ENCODE measurements around the gene MANEA. TPM values are rescaled to one million over a fixed set of nuclear protein-coding genes. Genes with fewer than 3 reads are reported as not detected.

MANEA gene
- total and polyA plus RNA-seq, 2 of the 8 experiments (the other 6 are each of a cell fraction or from before 2014, with no cell fraction given): 2.8 to 10.4 TPM

DNA sequence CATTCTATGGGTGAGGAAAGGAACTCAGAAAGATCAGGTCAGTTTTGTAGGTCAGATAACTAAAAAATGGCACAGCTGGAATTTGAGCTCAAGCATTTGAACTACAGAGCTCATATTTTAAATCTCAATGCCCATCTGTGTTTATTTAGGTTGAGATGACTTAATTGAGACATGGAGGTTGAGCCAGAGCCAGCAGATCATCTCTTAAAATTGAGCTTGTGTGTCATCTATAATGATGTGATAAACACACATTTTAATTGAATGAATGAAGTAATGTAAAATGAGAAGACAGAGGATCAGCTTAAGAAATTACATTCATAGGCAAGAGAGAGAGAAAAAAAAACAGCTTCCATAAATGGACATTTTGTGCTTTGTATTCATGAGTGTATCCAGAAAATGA lies 3.7 kb downstream of the MANEA start:
- Histone ChIP-seq H4K8ac (ENCODE audit: extremely low read depth, insufficient read depth, low read length) (no peak overlapping the region), H2BK12ac (ENCODE audit: low read depth, low read length) (no peak overlapping the region), H3K4me2 (ENCODE audit: insufficient read depth in 1 of 2, low read depth in 2 of 2, low read length in 2 of 2) (no peak overlapping the region), H3K4ac (replicated peaks; ENCODE audit: insufficient read length, low read depth, low read length) (no peak overlapping the region), H2BK5ac (ENCODE audit: low read depth, low read length) (no peak overlapping the region), H4K20me1 (replicated peaks in 1 of 2; ENCODE audit: control insufficient read depth in 1 of 2, insufficient read depth in 2 of 2, low read length in 2 of 2) (no peaks in the 10 kb centered on the region), H3K23me2 (ENCODE audit: low read depth, low read length) (peaks cover 5% of the 10 kb centered on the region), H2AK5ac (ENCODE audit: low read depth, low read length) (no peak overlapping the region), H3K9me3 (ENCODE audit: insufficient read depth in 2 of 2, low read depth in 1 of 2, low read length in 1 of 2) (peaks cover 4 to 10% of the 10 kb centered on the region in 2 experiments; a peak in 3 of 4 replicates), H3K23ac (ENCODE audit: insufficient read length) (no peak overlapping the region), H4K91ac (replicated peaks; ENCODE audit: insufficient read length, low read length) (no peak overlapping the region), H3K4me1 (replicated peaks in 1 of 4; ENCODE audit: control insufficient read depth in 3 of 4, insufficient read depth in 4 of 4, low read length in 3 of 4) (no peaks in the 10 kb centered on the region; a peak in 1 of 7 replicates), H4K5ac (ENCODE audit: insufficient read length, low read depth, low read length) (no peak overlapping the region), H2AFZ (ENCODE audit: low read length) (no peak overlapping the region), H2BK20ac (ENCODE audit: low read length) (no peak overlapping the region), H3K27ac (ENCODE audit: low read depth, low read length) (no peak overlapping the region), H2BK120ac (replicated peaks; ENCODE audit: low read depth, low read length) (no peak overlapping the region), H3K56ac (replicated peaks; ENCODE audit: insufficient read length, low read depth, low read length) (no peak overlapping the region), H3K18ac (ENCODE audit: extremely low read depth, low read length) (no peak overlapping the region), H3K27me3 (replicated peaks in 1 of 4; ENCODE audit: control insufficient read depth in 3 of 4, extremely low read depth in 1 of 4, insufficient read depth in 3 of 4, low read length in 3 of 4) (no peaks in the 10 kb centered on the region), H3K9ac (replicated peaks in 1 of 4; ENCODE audit: extremely low read depth in 1 of 4, low read depth in 3 of 4, low read length in 3 of 4) (no peak overlapping the region), H3K79me2 (ENCODE audit: control insufficient read depth in 1 of 2, insufficient read depth in 2 of 2, low read length in 2 of 2) (peaks cover 0 to 27% of the 10 kb centered on the region in 2 experiments; a peak in 2 of 4 replicates), H3K4me3 (ENCODE audit: extremely low read depth in 1 of 4, insufficient read depth in 2 of 4, low read depth in 3 of 4, low read length in 4 of 4) (no peak overlapping the region), H3K79me1 (ENCODE audit: low read depth, low read length) (no peaks in the 10 kb centered on the region; the same call in 1 of the 2 replicates), H3K36me3 (ENCODE audit: control insufficient read depth in 2 of 4, insufficient read depth in 4 of 4, low read length in 3 of 4) (peaks cover 0 to 3% (median 0%) of the 10 kb centered on the region in 4 experiments; a peak in 2 of 8 replicates), H3K14ac (ENCODE audit: insufficient read length) (no peak overlapping the region), H2BK15ac (ENCODE audit: low read length) (no peak overlapping the region)
- CTCF ChIA-PET (ENCODE audit: partially characterized antibody): interaction anchor here (0.6 to 1.0 kb wide), 3 partner anchors 100 to 1018 kb away, joined by 3 read pairs; no protein-coding TSS in a partner anchor
- DNase-seq (ENCODE audit: low read depth in 1 of 2, low spot score in 2 of 2): no peak
- TF ChIP-seq, protein P1, sequence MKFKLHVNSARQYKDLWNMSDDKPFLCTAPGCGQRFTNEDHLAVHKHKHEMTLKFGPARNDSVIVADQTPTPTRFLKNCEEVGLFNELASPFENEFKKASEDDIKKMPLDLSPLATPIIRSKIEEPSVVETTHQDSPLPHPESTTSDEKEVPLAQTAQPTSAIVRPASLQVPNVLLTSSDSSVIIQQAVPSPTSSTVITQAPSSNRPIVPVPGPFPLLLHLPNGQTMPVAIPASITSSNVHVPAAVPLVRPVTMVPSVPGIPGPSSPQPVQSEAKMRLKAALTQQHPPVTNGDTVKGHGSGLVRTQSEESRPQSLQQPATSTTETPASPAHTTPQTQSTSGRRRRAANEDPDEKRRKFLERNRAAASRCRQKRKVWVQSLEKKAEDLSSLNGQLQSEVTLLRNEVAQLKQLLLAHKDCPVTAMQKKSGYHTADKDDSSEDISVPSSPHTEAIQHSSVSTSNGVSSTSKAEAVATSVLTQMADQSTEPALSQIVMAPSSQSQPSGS (IDR thresholded peaks at IDR 0.05; ENCODE audit: low read length): no peak
- no peak for TF ChIP-seq EZH2 (IDR thresholded peaks at IDR 0.05; ENCODE audit: low read depth, low read length, severe bottlenecking)
- TF ChIP-seq SIX5 (IDR thresholded peaks at IDR 0.05; ENCODE audit: low read depth, low read length): no peak
- TF ChIP-seq, protein P2, sequence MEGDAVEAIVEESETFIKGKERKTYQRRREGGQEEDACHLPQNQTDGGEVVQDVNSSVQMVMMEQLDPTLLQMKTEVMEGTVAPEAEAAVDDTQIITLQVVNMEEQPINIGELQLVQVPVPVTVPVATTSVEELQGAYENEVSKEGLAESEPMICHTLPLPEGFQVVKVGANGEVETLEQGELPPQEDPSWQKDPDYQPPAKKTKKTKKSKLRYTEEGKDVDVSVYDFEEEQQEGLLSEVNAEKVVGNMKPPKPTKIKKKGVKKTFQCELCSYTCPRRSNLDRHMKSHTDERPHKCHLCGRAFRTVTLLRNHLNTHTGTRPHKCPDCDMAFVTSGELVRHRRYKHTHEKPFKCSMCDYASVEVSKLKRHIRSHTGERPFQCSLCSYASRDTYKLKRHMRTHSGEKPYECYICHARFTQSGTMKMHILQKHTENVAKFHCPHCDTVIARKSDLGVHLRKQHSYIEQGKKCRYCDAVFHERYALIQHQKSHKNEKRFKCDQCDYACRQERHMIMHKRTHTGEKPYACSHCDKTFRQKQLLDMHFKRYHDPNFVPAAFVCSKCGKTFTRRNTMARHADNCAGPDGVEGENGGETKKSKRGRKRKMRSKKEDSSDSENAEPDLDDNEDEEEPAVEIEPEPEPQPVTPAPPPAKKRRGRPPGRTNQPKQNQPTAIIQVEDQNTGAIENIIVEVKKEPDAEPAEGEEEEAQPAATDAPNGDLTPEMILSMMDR (IDR thresholded peaks at IDR 0.05; ENCODE audit: control extremely low read depth in 1 of 3, insufficient read depth in 1 of 3, low read depth in 1 of 3, low read length in 3 of 3): no peak
- POLR2A ChIA-PET (ENCODE audit: partially characterized antibody): no interaction called here
- FAIRE-seq: no peak
